Measurements from ENCODE around the gene ANKRD2.
"Not testable (repeated sequence)": the region's sequence is repeated elsewhere in the genome, so short reads cannot be mapped to it uniquely, and the experiment has no call there.

DNA sequence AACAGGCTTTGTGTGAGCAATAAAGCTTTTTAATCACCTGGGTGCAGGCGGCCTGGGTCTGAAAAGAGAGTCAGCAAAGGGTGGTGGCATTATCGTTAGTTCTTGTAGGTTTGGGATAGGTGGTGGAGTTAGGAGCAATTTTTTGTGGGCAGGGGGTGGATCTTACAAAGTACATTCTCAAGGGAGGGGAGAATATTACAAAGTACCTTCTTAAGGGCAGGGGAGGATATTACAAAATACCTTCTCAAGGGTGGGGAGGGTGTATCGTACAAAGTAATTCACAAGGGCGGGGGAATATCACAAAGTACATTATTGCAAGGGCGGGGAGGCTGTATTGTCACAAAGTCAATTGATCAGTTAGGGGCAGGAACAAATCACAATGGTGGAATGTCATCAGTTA lies 10.2 kb upstream of the ANKRD2 start:
- TF ChIP-seq EZH2 (IDR thresholded peaks at IDR 0.05; ENCODE audit: insufficient read depth, poor library complexity, severe bottlenecking); EZH2phosphoT487 (IDR thresholded peaks at IDR 0.05; ENCODE audit: insufficient read depth, low read depth): not testable (repeated sequence)

All from GM23248 (cell line).